Amniotic stem cell (primary cell): Measurements from ENCODE around the gene BARHL2.

Experiments
- DNase-seq: peaks from one replicate; lab custom pipeline; 2025; lab: John Stamatoyannopoulos, UW

BARHL2 gene

DNA sequence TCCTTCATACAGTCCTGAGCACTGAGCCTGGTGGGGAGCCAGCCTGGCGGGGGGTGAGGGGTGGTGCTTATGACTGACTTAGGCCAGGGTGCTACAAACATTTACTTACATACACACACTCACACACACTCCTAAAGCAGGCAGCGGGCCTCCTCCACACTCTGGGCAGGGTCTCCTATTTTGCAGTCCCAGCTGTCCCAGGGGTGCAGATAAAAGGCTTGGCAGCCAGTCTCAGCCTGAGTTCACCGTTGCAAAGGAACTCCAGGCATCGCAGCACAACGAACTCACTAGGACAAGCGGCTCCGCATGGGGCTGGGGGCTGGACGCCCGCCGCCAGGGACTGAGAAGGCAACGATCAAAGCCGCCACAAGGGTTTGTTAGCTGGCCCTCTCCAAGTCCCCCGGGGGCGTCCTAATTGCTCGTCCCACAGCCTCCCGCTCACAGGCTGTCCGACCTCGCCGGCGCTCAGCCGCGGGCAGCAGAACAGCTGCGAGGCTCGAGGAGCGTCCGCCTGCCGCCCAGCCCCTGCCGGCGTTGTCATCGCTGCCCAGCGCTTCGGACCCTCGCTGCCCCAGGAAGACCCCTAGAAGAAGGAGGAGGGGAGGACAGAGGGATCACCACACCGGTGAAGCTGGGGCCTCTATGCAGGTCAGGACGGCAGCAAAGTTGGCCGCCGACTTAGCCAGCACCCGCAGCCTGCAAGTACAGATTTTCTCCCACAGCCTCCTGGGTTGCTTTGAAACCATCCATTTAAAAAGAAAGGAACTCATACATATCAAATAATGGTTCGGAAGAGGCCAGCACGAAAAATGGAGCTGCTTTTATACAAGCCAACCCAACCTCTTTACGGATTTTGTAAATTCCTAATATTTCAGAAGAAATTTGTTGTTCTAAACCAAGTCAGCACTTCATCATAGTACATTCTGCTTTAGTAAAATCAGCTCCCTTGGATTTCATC is 6.2 kb downstream of the BARHL2 start:
- DNase-seq, result no peak

DNA sequence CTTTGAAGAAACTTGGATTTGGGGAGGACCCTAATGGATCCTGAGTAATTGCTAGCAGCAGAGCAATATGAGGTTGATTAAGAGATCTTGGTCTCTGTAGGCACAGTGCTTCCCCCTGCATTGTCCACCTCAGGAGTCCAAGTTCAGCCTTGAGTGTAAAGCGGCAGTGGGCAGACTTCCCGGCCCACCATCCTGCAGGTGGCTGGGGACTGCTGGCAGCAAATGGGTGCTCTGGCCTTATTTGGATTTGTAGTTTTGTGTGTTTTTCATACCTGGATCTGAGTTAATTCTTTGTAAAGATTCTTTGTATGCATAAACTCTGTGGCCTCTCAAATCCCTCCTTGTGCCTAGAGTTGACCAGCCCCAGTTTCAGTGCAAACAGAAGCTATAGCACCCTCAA is 7.6 kb downstream of the BARHL2 start:
- DNase-seq, result no peak

DNA sequence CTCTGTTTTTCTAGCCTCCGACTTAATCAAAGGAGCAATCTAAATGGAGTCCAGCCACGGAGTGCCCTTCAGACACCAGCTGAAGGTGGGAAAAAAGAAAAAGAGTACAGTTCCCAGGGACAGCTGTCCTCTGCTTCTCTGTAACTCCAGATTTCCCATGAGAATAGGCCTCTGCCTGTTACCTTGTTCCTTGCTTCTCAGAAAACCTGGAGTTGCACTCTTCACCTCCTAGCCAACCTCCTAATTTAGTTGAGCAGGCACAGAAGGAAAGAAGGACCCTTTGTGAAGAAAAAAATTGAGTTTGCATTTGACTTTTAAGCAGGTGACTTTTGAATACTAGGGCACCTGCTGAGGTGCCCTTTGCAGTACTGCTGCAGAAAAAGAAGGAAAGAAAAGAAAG is 8.3 kb downstream of the BARHL2 start:
- no peak for DNase-seq

DNA sequence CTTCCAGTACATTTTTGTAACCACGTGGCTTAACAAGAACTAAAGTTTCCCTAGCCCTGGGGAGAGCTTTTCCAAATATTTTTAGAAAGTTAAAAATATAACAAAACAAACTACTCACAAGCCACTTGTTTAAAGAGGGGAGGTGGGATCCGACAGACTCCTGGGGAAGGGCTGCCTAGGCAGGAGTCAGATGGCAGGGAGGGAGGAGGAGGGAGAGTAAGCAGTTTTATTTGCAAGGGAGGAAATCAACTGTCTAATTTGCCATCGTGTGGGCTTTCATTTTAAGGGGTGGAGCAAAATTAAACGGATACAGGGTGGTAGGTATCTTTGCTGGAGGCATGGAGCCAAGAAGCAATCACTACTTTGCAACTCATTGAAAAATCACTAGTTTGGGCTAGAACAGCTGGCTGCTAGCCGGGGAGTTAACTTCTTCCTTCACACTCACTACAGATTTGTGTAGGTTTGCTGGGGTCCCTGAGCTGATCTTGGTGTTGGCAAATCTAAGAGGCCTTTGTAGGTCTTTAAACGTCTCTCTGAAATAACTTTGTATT is 8.8 kb downstream of the BARHL2 start:
- DNase-seq, result no peak

DNA sequence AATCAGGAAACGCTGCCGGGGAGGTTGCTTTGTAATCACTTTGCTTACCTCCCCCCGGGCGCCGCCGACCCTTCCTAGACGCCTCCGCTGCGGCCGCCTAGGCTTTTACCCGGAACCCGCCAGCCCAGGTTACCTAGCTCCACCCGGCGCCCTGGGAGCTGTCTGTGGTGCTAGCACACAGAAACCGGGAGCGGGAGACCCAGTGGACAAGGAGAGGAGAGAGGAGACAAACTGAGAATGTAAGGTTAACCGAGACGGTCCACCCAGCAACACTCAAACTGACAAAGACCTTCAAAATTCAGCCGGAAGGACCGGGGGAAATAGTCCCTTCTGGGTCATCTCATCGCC is 9.8 kb downstream of the BARHL2 start:
- no peak for DNase-seq

DNA sequence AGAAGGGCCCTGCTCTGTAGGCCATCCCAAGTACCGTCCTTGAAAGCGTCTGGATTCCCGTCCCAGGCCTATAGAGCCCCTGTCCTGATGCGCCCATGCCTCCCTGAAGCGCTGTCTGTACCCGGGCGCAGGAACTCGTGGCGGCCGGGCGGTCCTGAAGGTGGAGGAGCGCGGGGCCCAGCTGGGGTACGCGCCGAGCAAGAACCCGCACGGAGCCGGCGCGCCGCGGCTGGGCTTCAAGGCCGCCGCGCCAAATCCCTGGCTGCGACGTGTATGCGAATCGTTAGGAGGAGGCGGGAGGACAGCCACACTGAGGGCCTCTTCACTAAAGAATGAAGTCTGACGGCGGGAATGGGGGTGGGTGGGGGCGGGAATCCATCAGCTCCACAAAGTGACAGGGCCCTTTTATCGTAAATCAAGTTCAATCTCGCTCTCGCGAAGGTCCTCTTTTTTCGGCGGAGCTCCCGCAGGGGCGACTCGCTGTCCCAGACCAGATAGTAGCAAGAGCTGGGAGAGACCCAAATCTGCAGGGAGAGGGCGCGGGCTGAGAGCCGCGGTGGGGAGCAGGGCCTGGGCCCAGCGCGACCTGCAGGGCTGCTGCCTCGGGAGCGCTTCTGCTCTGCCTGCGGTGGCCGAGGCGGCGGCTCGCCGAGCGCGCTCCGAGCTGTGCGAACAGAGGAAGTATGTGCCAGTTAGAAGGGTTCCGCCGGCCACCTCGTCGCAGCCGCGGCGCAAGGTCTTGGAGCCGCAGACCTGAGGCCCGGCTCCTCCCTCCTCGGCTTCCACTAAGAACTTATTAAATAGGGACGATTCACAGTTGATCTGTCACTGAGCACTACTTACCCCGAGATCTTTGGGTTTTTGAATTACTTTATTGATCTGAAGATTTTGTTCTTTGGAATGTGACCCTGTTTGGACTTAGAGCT is 10.4 kb downstream of the BARHL2 start:
- DNase-seq, result no peak

DNA sequence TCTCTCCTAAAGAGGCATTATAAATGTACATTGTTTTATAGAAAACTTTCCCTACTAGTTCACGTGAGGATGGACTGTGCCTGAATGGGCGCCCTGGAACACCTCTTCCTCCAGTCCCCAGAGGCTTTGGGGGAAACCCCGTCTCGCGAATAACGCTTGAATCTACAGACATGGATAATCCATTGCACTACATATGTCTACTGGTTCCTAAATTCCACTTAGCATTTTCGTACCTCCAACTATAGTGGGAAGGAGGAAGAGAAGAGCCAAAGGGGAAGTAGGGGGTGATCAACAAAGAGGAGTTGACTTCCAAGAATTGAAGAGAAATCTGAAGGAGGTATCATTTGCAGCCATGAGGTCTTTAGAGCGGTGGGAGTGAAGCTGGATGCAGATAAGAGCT is 11.1 kb downstream of the BARHL2 start:
- DNase-seq, result no peak

DNA sequence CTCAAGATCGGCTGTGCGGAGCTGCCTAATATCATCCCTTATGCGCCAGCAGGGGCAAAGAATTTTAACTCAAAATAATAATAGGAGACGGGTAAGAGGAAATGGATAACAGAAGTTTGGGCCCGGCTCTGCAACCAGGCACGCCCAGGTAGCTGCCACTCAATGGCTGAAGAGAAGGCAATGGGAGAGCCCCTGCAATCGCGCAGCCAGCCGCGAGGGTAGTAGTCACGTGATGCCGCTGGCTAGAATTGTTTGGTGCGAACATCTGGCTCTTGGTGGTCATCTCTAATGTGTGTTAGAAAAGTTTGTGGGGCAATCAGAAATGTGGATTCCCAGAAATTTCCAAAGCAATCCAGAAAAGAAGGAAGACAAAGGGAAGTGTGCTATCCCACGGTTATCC is 12.3 kb downstream of the BARHL2 start:
- DNase-seq, result no peak

DNA sequence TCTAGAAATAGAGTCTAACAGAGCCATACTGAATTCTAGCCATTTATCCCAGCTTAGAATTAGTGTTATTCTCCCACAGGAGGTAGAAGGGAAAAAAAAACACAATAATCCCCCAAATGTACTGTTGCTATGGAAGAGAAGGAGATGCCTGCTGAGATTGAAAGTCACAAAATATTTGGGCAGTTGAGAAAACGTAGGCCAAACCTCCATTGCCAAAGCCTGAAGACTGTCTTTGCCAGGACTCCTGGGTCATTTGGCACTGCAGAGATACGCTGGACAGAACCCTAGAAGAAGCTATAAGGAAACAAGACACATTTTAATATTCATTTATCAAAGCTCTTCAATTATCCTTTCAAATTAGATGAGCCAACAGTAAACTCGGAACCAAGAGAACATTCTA is 22.3 kb downstream of the BARHL2 start:
- no peak for DNase-seq

DNA sequence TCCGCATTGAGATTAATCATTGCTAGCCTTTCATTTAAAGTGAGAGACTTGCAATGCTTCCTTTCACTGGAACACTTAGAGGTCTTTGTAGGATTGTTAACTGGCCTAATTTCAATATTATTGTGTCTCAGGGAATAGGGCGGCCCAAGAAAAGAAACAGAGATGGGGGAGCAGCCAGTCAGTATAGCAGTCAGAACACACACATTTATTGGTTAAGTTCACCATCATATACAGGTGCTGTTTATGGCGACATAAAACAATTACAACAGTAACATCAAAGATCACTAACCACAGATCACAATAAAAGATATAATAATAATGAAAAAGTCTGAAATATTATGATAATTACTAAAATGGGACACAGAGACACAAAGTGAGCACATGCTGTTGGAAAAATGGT is 29.4 kb downstream of the BARHL2 start:
- no peak for DNase-seq

DNA sequence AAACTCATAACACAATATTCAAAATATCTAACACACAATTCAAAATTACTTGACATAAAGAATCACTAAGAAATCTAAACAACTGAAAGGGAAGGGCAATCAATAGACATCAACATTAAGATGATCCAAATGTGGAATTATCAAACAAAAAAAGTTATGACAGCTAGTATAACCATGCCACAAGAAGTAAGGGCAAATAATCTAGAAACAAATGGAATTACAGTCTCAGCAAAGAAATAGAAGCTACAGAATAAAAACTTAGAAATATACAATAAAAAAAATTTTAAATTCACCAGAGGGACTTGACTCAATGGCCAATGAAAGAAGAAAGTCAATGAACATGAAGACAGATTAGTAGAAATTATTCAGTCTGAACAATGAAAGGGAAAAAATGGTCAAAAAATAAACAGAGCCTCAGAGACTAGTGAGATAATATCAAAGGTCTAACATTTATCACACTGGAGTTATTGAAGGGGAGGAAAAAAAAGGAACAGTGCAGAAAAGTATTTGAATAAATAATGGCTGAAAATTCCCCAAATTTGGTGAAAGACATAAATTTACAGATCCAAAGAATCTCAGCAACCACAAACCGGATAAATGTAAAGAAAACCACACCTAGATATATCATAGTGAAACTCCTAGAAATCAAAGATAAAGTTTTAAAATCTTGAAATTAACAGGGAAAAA is 41.8 kb downstream of the BARHL2 start:
- DNase-seq, result no peak

DNA sequence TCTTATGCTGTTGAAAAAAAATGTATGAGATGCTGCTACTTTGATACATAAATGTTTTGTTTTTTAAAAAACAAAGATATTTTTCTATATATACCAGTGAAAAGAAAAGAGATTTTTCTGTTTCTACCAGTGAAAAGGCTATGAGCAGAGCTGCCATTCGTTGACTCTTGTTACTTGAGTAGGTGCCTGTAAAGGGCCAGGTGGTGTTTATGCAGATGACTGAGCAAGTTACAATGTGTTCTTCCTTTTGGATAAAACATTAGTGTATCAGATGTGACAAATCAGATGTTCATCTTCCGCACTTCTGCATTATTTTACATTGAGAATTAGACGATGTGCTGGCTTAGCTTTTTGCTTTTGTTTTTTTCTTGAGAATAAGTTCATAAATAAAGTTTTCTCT is 45.4 kb downstream of the BARHL2 start:
- DNase-seq, result no peak

DNA sequence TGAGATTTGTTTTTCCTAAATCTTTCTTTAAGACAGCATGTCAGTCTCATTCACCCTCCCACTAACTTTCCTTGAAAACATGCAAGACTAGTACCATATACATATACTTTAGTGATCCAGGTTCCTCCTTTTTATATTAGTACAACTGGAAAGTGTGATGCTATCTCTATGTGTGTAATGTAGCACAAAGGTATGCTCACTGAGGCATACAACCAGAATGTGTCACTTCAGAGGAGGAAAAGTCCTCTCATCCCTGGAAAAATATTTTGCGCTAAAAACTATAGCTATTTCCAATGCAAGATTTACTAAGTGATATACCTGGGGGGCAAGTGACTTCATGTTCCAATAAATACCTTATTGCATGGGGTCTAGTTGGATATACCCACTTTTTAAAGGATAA is 45.9 kb downstream of the BARHL2 start:
- DNase-seq, result no peak
